DND-41 (cell line): ENCODE results near the gene SNRNP48.

Experiments
- ATAC-seq: fragments of 200-7000 bp; cut with Tn5 transposase; 3 replicates; pipeline ENCODE4 v1.9.1; 2021; ENCODE audit warnings: low read depth; ENCODE audit not compliant: insufficient read depth
- DNase-seq: peaks from one replicate; pipeline ENCODE4 v3.0.0-alpha.2; 2020
- H2AFZ ChIP-seq: 2 replicates; pipeline ENCODE4 v1.6.0; 2012; ENCODE audit warnings: low read depth, low read length
- H3K27ac ChIP-seq: 2 replicates; pipeline ENCODE4 v1.5.1; 2012; ENCODE audit warnings: low read length, inconsistent platforms
- H3K27me3 ChIP-seq: fragments of 200-600 bp; sonication (generic); 2 replicates; pipeline ENCODE4 v1.6.0; 2012; ENCODE audit warnings: low read length, mild to moderate bottlenecking, inconsistent platforms; ENCODE audit not compliant: insufficient read depth, poor library complexity
- H3K36me3 ChIP-seq: 2 replicates; pipeline ENCODE4 v1.5.1; 2012; ENCODE audit warnings: low read length, inconsistent platforms; ENCODE audit not compliant: insufficient read depth
- H3K4me1 ChIP-seq: 2 replicates; pipeline ENCODE4 v1.5.1; 2012; ENCODE audit warnings: mild to moderate bottlenecking, low read length; ENCODE audit not compliant: insufficient read depth
- H3K4me2 ChIP-seq: 2 replicates; pipeline ENCODE4 v1.6.0; 2012; ENCODE audit warnings: mild to moderate bottlenecking, moderate library complexity, low read length, inconsistent platforms; ENCODE audit not compliant: insufficient read depth
- H3K4me3 ChIP-seq, 2 experiments: fragments of 200-600 bp in 1 of 2; shearing (Covaris generic) in 1 of 2; 2 replicates each; pipeline ENCODE4 v1.5.1; 2012 to 2016; ENCODE audit warnings: inconsistent platforms in 2 of 2, low read length in 2 of 2, mild to moderate bottlenecking in 2 of 2, low read depth in 1 of 2, moderate library complexity in 1 of 2
- H3K79me2 ChIP-seq: 2 replicates; pipeline ENCODE4 v1.6.0; 2012; ENCODE audit warnings: low read length, inconsistent platforms; ENCODE audit not compliant: insufficient read depth
- H3K9ac ChIP-seq: 2 replicates; pipeline ENCODE4 v1.6.0; 2012; ENCODE audit warnings: low read depth, mild to moderate bottlenecking, inconsistent platforms, low read length, moderate library complexity
- H3K9me3 ChIP-seq: 2 replicates; pipeline ENCODE4 v1.5.1; 2012; ENCODE audit warnings: low read length, moderate library complexity, mild to moderate bottlenecking, inconsistent platforms; ENCODE audit not compliant: insufficient read depth, severe bottlenecking
- H4K20me1 ChIP-seq: 2 replicates; pipeline ENCODE4 v1.6.0; 2012; ENCODE audit warnings: low read length; ENCODE audit not compliant: insufficient read depth
- CTCF ChIP-seq: IDR thresholded peaks from 2 replicates; pipeline ENCODE4 v1.5.1; 2012; ENCODE audit warnings: borderline replicate concordance, low read length, moderate library complexity, mild to moderate bottlenecking; ENCODE audit not compliant: poor library complexity, severe bottlenecking; ENCODE audit errors: extremely low read depth
- EZH2 ChIP-seq: IDR thresholded peaks from 3 replicates; pipeline ENCODE4 v1.6.1; 2012; ENCODE audit warnings: borderline replicate concordance, low read depth, mild to moderate bottlenecking, moderate library complexity, low read length, inconsistent platforms; ENCODE audit not compliant: severe bottlenecking

Gene SNRNP48

GRCh38 chr6:7585287-7585930 lies 4.6 kb upstream of the SNRNP48 start:
- TF ChIP-seq CTCF (no peak), EZH2 (no peak)
- Histone ChIP-seq H3K4me1 (peaks cover 9% of the 10 kb centered on the region), H3K9me3 (no peaks in the 10 kb centered on the region), H3K9ac (no peak overlapping the region), H3K4me3 (no peak overlapping the region), H3K27ac (no peak overlapping the region), H3K79me2 (peaks cover 4% of the 10 kb centered on the region), H3K4me2 (no peak overlapping the region), H3K36me3 (no peaks in the 10 kb centered on the region; the same call in 1 of the 2 replicates), H2AFZ (no peak overlapping the region), H3K27me3 (peaks cover 16% of the 10 kb centered on the region), H4K20me1 (no peaks in the 10 kb centered on the region)
- no peak for ATAC-seq
- no peak for DNase-seq

DNA sequence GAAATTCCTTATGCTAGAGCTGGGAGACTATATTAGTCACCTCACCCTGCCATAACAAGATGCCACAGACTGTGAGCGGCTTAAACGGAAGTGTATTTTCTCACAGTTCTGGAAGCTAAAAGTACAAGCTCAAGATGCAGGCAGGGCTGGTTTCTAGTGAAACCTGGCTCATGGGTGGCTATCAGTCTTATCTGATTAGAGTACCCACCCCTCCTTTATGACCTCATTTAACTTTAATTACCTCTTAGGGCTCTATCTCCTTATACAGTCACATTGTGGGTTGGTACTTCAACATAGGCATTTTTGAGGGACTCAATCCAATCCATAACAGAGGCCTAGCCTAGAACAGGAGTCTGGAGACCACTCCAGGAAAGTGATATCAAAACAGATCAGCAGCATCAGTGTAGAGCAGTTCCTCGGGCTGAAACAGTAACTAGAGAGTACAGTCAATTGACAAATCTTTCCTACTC lies 2.3 kb upstream of the SNRNP48 start:
- Histone ChIP-seq H3K4me1 (peaks cover 31% of the 10 kb centered on the region), H3K4me2 (no peak overlapping the region), H4K20me1 (peaks cover 17% of the 10 kb centered on the region), H3K36me3 (no peaks in the 10 kb centered on the region; the same call in 1 of the 2 replicates), H3K4me3 (no peak overlapping the region), H3K27ac (no peak overlapping the region), H3K9me3 (no peaks in the 10 kb centered on the region), H2AFZ (no peak overlapping the region), H3K27me3 (peaks cover 2% of the 10 kb centered on the region), H3K9ac (no peak overlapping the region), H3K79me2 (peaks cover 27% of the 10 kb centered on the region)
- TF ChIP-seq CTCF (no peak), EZH2 (no peak)
- DNase-seq (no peak), ATAC-seq (no peak)

DNA sequence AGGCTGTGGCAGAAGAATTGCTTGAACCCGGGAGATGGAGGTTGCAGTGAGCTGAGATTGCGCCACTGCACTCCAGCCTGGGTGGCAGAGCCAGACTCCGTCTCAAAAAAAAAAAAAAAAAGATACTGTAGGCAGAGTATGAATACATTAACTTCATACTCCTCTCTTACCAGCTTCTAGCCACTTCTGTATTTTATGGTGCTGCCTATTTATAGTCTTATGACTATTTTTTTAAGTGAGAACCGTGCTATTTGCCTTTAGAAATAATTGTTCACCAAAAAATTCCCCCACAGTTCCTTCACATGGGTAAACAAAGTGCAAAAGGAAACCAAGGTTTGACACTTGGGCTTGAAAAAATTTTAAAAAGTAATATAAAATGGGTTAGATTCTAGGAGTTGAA lies 1.5 kb upstream of the SNRNP48 start:
- Histone ChIP-seq H3K4me3 (no peak overlapping the region), H3K36me3 (peaks cover 6% of the 10 kb centered on the region), H4K20me1 (peaks cover 22% of the 10 kb centered on the region), H2AFZ (no peak overlapping the region), H3K27me3 (no peaks in the 10 kb centered on the region), H3K79me2 (peaks cover 35% of the 10 kb centered on the region), H3K27ac (no peak overlapping the region), H3K4me1 (peaks cover 37% of the 10 kb centered on the region), H3K4me2 (no peak overlapping the region), H3K9me3 (no peaks in the 10 kb centered on the region), H3K9ac (no peak overlapping the region)
- no peak for ATAC-seq
- TF ChIP-seq CTCF = no peak
- no peak for TF ChIP-seq EZH2
- DNase-seq = no peak
